OCI-LY3 (cell line): ENCODE data around the gene LMNA.
A peak's percentile ranks its signal among the peaks of the same experiment; 100 is the strongest.

Experiments
- H2AFZ ChIP-seq: fragments of 200-600, 300-600 bp; shearing (Covaris generic); 2 replicates; pipeline ENCODE4 v1.6.0; 2014; ENCODE audit warnings: antibody characterized with exemption, low read depth, low read length
- H3K27ac ChIP-seq: fragments of 200-600, 300-600 bp; sonication (generic); 2 replicates; pipeline ENCODE4 v1.5.1; 2014; ENCODE audit warnings: mild to moderate bottlenecking, low read length, moderate library complexity, mixed read lengths
- H3K27me3 ChIP-seq: fragments of 200-600, 300-600 bp; sonication (generic); 2 replicates; pipeline ENCODE4 v1.6.1; 2014; ENCODE audit warnings: low read depth, low read length, mixed read lengths
- H3K36me3 ChIP-seq: fragments of 200-600, 300-600 bp; sonication (generic); replicated peaks from 2 replicates; pipeline ENCODE3; 2014; ENCODE audit warnings: low read depth, low read length, mixed read lengths
- H3K4me1 ChIP-seq: fragments of 300-600, 200-600 bp; sonication (generic); 2 replicates; pipeline ENCODE4 v1.6.1; 2014; ENCODE audit warnings: low read length, mixed read lengths
- H3K4me2 ChIP-seq: fragments of 200-600, 300-600 bp; sonication (generic); 2 replicates; pipeline ENCODE4 v1.6.1; 2014; ENCODE audit warnings: low read length, mixed read lengths
- H3K4me3 ChIP-seq: fragments of 300-600, 200-600 bp; sonication (generic); 2 replicates; pipeline ENCODE4 v1.5.1; 2014; ENCODE audit warnings: antibody characterized with exemption, mild to moderate bottlenecking, low read length, moderate library complexity
- H3K79me2 ChIP-seq: fragments of 300-600, 200-600 bp; shearing (Covaris generic); 2 replicates; pipeline ENCODE4 v1.6.1; 2014; ENCODE audit warnings: mild to moderate bottlenecking, low read length, mixed read lengths
- H3K9ac ChIP-seq: fragments of 300-600, 200-600 bp; shearing (Covaris generic); 2 replicates; pipeline ENCODE4 v1.6.0; 2014; ENCODE audit warnings: mild to moderate bottlenecking, low read length, moderate library complexity
- H3K9me3 ChIP-seq: fragments of 200-600, 300-600 bp; shearing (Covaris generic); 2 replicates; pipeline ENCODE4 v1.6.1; 2014; ENCODE audit warnings: low read length, mixed read lengths; ENCODE audit not compliant: insufficient read depth
- H4K20me1 ChIP-seq: fragments of 200-600, 300-600 bp; sonication (generic); 2 replicates; pipeline ENCODE4 v1.6.1; 2016; ENCODE audit warnings: low read length, mixed read lengths; ENCODE audit not compliant: insufficient read depth
- EZH2phosphoT487 ChIP-seq: fragments of 200-600 bp; shearing (Covaris generic); IDR thresholded peaks from 2 replicates; pipeline ENCODE4 v1.6.1; 2018; ENCODE audit warnings: antibody characterized with exemption, mixed run types, low read depth
- TF ChIP-seq, protein P1 (sequence below): fragments of 200-600, 300-600 bp; sonication (generic); IDR thresholded peaks from 2 replicates; pipeline ENCODE4 v1.5.1; 2014; ENCODE audit warnings: antibody characterized with exemption, low read length, low read depth

Gene LMNA

DNA sequence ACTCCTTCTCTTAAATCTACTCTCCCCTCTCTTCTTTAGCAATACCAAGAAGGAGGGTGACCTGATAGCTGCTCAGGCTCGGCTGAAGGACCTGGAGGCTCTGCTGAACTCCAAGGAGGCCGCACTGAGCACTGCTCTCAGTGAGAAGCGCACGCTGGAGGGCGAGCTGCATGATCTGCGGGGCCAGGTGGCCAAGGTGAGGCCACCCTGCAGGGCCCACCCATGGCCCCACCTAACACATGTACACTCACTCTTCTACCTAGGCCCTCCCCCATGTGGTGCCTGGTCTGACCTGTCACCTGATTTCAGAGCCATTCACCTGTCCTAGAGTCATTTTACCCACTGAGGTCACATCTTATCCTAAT, 16.0 kb downstream of the LMNA start:
- no peak overlapping the region for H3K9ac ChIP-seq
- H4K20me1 ChIP-seq: no peaks in the 10 kb centered on the region
- TF ChIP-seq, protein P1, sequence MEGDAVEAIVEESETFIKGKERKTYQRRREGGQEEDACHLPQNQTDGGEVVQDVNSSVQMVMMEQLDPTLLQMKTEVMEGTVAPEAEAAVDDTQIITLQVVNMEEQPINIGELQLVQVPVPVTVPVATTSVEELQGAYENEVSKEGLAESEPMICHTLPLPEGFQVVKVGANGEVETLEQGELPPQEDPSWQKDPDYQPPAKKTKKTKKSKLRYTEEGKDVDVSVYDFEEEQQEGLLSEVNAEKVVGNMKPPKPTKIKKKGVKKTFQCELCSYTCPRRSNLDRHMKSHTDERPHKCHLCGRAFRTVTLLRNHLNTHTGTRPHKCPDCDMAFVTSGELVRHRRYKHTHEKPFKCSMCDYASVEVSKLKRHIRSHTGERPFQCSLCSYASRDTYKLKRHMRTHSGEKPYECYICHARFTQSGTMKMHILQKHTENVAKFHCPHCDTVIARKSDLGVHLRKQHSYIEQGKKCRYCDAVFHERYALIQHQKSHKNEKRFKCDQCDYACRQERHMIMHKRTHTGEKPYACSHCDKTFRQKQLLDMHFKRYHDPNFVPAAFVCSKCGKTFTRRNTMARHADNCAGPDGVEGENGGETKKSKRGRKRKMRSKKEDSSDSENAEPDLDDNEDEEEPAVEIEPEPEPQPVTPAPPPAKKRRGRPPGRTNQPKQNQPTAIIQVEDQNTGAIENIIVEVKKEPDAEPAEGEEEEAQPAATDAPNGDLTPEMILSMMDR: no peak
- H3K36me3 ChIP-seq: no peaks in the 10 kb centered on the region
- H3K9me3 ChIP-seq: no peaks in the 10 kb centered on the region
- no peaks in the 10 kb centered on the region for H3K79me2 ChIP-seq
- no peak overlapping the region for H2AFZ ChIP-seq
- H3K27me3 ChIP-seq: peaks cover 32% of the 10 kb centered on the region
- H3K4me3 ChIP-seq: no peak overlapping the region
- H3K4me1 ChIP-seq: peaks cover 36% of the 10 kb centered on the region
- H3K27ac ChIP-seq: no peak overlapping the region
- H3K4me2 ChIP-seq: no peak overlapping the region

DNA sequence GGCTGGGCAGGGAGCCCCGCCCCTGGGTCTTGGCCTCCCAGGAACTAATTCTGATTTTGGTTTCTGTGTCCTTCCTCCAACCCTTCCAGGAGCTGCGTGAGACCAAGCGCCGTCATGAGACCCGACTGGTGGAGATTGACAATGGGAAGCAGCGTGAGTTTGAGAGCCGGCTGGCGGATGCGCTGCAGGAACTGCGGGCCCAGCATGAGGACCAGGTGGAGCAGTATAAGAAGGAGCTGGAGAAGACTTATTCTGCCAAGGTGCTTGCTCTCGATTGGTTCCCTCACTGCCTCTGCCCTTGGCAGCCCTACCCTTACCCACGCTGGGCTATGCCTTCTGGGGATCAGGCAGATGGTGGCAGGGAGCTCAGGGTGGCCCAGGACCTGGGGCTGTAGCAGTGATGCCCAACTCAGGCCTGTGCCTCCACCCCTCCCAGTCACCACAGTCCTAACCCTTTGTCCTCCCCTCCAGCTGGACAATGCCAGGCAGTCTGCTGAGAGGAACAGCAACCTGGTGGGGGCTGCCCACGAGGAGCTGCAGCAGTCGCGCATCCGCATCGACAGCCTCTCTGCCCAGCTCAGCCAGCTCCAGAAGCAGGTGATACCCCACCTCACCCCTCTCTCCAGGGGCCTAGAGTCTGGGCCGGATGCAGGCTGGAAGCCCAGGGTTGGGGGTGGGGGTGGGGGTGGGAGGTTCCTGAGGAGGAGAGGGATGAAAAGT, 20.4 kb downstream of the LMNA start:
- Histone ChIP-seq H4K20me1 (no peaks in the 10 kb centered on the region), H3K4me2 (no peak overlapping the region), H2AFZ (no peak overlapping the region), H3K27me3 (peaks cover 28% of the 10 kb centered on the region), H3K9ac (no peak overlapping the region), H3K36me3 (no peaks in the 10 kb centered on the region), H3K79me2 (no peaks in the 10 kb centered on the region), H3K9me3 (no peaks in the 10 kb centered on the region), H3K4me3 (no peak overlapping the region), H3K4me1 (peaks cover 2% of the 10 kb centered on the region; the same call in 1 of the 2 replicates), H3K27ac (no peak overlapping the region)
- TF ChIP-seq, protein P1: no peak
- no peak for TF ChIP-seq EZH2phosphoT487

DNA sequence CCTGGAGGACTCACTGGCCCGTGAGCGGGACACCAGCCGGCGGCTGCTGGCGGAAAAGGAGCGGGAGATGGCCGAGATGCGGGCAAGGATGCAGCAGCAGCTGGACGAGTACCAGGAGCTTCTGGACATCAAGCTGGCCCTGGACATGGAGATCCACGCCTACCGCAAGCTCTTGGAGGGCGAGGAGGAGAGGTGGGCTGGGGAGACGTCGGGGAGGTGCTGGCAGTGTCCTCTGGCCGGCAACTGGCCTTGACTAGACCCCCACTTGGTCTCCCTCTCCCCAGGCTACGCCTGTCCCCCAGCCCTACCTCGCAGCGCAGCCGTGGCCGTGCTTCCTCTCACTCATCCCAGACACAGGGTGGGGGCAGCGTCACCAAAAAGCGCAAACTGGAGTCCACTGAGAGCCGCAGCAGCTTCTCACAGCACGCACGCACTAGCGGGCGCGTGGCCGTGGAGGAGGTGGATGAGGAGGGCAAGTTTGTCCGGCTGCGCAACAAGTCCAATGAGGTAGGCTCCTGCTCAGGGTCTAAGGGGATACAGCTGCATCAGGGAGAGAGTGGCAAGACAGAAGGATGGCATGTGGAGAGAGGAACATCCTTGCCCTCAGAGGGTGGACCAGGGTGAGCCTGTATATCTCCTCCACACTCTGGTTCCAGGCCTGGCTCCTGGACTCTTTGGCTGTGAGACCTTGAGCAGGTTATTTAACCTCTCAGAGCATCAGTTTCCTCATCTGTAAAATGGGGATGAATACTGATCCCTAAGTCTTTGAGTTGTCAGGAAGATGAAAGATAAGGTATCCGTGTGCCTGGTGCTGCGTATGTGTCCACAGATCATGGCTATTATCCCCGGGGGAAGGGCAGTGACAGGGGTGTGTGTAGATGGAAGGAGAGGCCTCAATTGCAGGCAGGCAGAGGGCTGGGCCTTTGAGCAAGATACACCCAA, 21.7 kb downstream of the LMNA start:
- Histone ChIP-seq H3K27me3 (peaks cover 30% of the 10 kb centered on the region), H4K20me1 (no peaks in the 10 kb centered on the region), H3K27ac (no peak overlapping the region), H3K9ac (no peak overlapping the region), H3K4me3 (no peak overlapping the region), H3K36me3 (no peaks in the 10 kb centered on the region), H3K9me3 (no peaks in the 10 kb centered on the region), H2AFZ (no peak overlapping the region), H3K4me2 (no peak overlapping the region), H3K79me2 (no peaks in the 10 kb centered on the region), H3K4me1 (no peaks in the 10 kb centered on the region)
- TF ChIP-seq, protein P1: no peak
- TF ChIP-seq EZH2phosphoT487: no peak

DNA sequence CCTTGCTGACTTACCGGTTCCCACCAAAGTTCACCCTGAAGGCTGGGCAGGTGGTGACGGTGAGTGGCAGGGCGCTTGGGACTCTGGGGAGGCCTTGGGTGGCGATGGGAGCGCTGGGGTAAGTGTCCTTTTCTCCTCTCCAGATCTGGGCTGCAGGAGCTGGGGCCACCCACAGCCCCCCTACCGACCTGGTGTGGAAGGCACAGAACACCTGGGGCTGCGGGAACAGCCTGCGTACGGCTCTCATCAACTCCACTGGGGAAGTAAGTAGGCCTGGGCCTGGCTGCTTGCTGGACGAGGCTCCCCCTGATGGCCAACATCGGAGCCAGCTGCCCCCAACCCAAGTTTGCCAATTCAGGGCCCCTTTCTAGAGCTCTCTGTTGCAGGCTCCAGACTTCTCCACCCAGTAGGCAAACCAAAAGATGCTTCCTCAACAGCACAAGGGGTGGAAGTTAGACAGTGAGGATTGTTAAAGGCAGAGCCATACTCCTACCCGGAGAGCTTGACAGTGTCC, 22.5 kb downstream of the LMNA start:
- H3K4me2 ChIP-seq: no peak overlapping the region
- no peak overlapping the region for H2AFZ ChIP-seq
- no peaks in the 10 kb centered on the region for H3K79me2 ChIP-seq
- H3K27me3 ChIP-seq: peaks cover 30% of the 10 kb centered on the region
- no peaks in the 10 kb centered on the region for H3K4me1 ChIP-seq
- no peak overlapping the region for H3K4me3 ChIP-seq
- no peak for TF ChIP-seq EZH2phosphoT487
- TF ChIP-seq, protein P1: peak; percentile 27; the same call in 1 of the 2 replicates
- no peaks in the 10 kb centered on the region for H4K20me1 ChIP-seq
- no peaks in the 10 kb centered on the region for H3K9me3 ChIP-seq
- H3K36me3 ChIP-seq: no peaks in the 10 kb centered on the region
- H3K9ac ChIP-seq: no peak overlapping the region
- no peak overlapping the region for H3K27ac ChIP-seq
